WTC11 (cell line): ENCODE measurements around the gene PCDH9. TPM values are rescaled to one million over a fixed set of nuclear protein-coding genes. Genes with fewer than 3 reads are reported as not detected.

ENCODE experiments used
- ATAC-seq: fragments of 200-7000 bp; cut with Tn5 transposase; 2 replicates; pipeline ENCODE4 v1.10.0; 2021; ENCODE audit warnings: mild to moderate bottlenecking, moderate library complexity
- CTCF ChIA-PET: fragments of 300-600 bp; sonication (Branson Sonifier 250); formaldehyde crosslinking; loops from one replicate; lab custom pipeline; 2021; ENCODE audit warnings: antibody characterized with exemption; lab: Charles Lee
- POLR2A ChIA-PET: fragments of 350-600 bp; sonication (Branson Sonifier 250); formaldehyde crosslinking; loops from one replicate; lab custom pipeline; 2021; ENCODE audit warnings: antibody characterized with exemption; lab: Charles Lee
- DNase-seq: peaks from one replicate; pipeline ENCODE4 v3.0.0; 2021; ENCODE audit warnings: low spot score
- H3K27ac Mint-ChIP-seq: 2 replicates; pipeline ENCODE4 v1.8.0; 2021; ENCODE audit warnings: mixed read lengths
- H3K27me3 Mint-ChIP-seq: 2 replicates; pipeline ENCODE4 v1.8.0; 2021; ENCODE audit warnings: low read depth, mild to moderate bottlenecking, moderate library complexity, mixed read lengths
- H3K36me3 Mint-ChIP-seq: 2 replicates; pipeline ENCODE4 v1.8.0; 2021; ENCODE audit warnings: mixed read lengths
- H3K4me1 Mint-ChIP-seq: 2 replicates; pipeline ENCODE4 v1.8.0; 2022; ENCODE audit warnings: mixed read lengths
- H3K4me3 Mint-ChIP-seq: 2 replicates; pipeline ENCODE4 v1.8.0; 2021; ENCODE audit warnings: mild to moderate bottlenecking, moderate library complexity, mixed read lengths
- H3K9me3 Mint-ChIP-seq: 2 replicates; pipeline ENCODE4 v1.8.0; 2021; ENCODE audit warnings: mixed read lengths
- AR ChIP-seq: fragments of 250-450 bp; sonication (Bioruptor Pico); IDR thresholded peaks from 2 replicates; pipeline ENCODE4 v1.9.0; 2021; ENCODE audit warnings: mild to moderate bottlenecking
- ARID4B ChIP-seq: sonication (generic); formaldehyde crosslinking; IDR thresholded peaks from 2 replicates; pipeline ENCODE4 v1.8.0; 2023; ENCODE audit warnings: missing genetic modification reagents, mild to moderate bottlenecking, borderline replicate concordance
- ATF1 ChIP-seq: sonication (generic); formaldehyde crosslinking; IDR thresholded peaks from 2 replicates; pipeline ENCODE4 v1.8.1; 2023; ENCODE audit warnings: mild to moderate bottlenecking, moderate library complexity, missing genetic modification reagents
- ATF2 ChIP-seq: sonication (generic); formaldehyde crosslinking; IDR thresholded peaks from 2 replicates; pipeline ENCODE4 v1.8.1; 2022; ENCODE audit warnings: low read depth, missing genetic modification reagents, borderline replicate concordance
- CREB1 ChIP-seq: sonication (generic); formaldehyde crosslinking; IDR thresholded peaks from 2 replicates; pipeline ENCODE4 v1.8.0; 2023; ENCODE audit warnings: mild to moderate bottlenecking, missing genetic modification reagents
- CREM ChIP-seq: sonication (generic); formaldehyde crosslinking; IDR thresholded peaks from 2 replicates; pipeline ENCODE4 v1.8.1; 2022; ENCODE audit warnings: mild to moderate bottlenecking, missing genetic modification reagents, moderate library complexity
- CTCF ChIP-seq: fragments of 200-600 bp; IDR thresholded peaks from 2 replicates; pipeline ENCODE4 v1.8.0; 2022; ENCODE audit warnings: antibody characterized with exemption
- ETV6 ChIP-seq: sonication (generic); formaldehyde crosslinking; IDR thresholded peaks from 2 replicates; pipeline ENCODE4 v1.8.1; 2022; ENCODE audit warnings: mild to moderate bottlenecking, missing genetic modification reagents
- HMGA2 ChIP-seq: fragments of 250-450 bp; sonication (Bioruptor Pico); IDR thresholded peaks from 2 replicates; pipeline ENCODE4 v1.4.0; 2021; ENCODE audit warnings: mild to moderate bottlenecking, moderate library complexity
- HMGXB4 ChIP-seq: sonication (generic); formaldehyde crosslinking; IDR thresholded peaks from 2 replicates; pipeline ENCODE4 v1.8.1; 2023; ENCODE audit warnings: mild to moderate bottlenecking, moderate library complexity, missing genetic modification reagents
- JUN ChIP-seq: sonication (generic); formaldehyde crosslinking; IDR thresholded peaks from 2 replicates; pipeline ENCODE4 v1.8.0; 2023; ENCODE audit warnings: mild to moderate bottlenecking, missing genetic modification reagents
- MLX ChIP-seq: sonication (generic); formaldehyde crosslinking; IDR thresholded peaks from 2 replicates; pipeline ENCODE4 v1.8.1; 2023; ENCODE audit warnings: mild to moderate bottlenecking, missing genetic modification reagents, moderate library complexity
- NR1H2 ChIP-seq: sonication (generic); formaldehyde crosslinking; IDR thresholded peaks from 2 replicates; pipeline ENCODE4 v1.9.0; 2021; ENCODE audit warnings: mild to moderate bottlenecking, moderate library complexity, missing genetic modification reagents
- NR2C2 ChIP-seq: sonication (generic); formaldehyde crosslinking; IDR thresholded peaks from 2 replicates; pipeline ENCODE4 v1.8.0; 2022; ENCODE audit warnings: mild to moderate bottlenecking, missing genetic modification reagents
- NR3C1 ChIP-seq: sonication (generic); formaldehyde crosslinking; conservative IDR thresholded peaks from 2 replicates; pipeline ENCODE4 v1.8.1; 2023; ENCODE audit warnings: low read depth, mild to moderate bottlenecking, missing genetic modification reagents
- RORB ChIP-seq: fragments of 250-450 bp; sonication (Bioruptor Pico); IDR thresholded peaks from 2 replicates; pipeline ENCODE4 v1.9.0; 2021; ENCODE audit warnings: mild to moderate bottlenecking
- USF2 ChIP-seq: sonication (generic); formaldehyde crosslinking; IDR thresholded peaks from 2 replicates; pipeline ENCODE4 v1.8.1; 2023; ENCODE audit warnings: mild to moderate bottlenecking, missing genetic modification reagents, moderate library complexity
- ZNF219 ChIP-seq: sonication (generic); formaldehyde crosslinking; IDR thresholded peaks from 2 replicates; pipeline ENCODE4 v1.8.0; 2023; ENCODE audit warnings: missing genetic modification reagents, mild to moderate bottlenecking, borderline replicate concordance
- ZNF396 ChIP-seq: fragments of 250-450 bp; sonication (Bioruptor Pico); IDR thresholded peaks from 2 replicates; pipeline ENCODE4 v1.8.0; 2021; ENCODE audit warnings: mild to moderate bottlenecking, moderate library complexity, borderline replicate concordance
- ZNF416 ChIP-seq: fragments of 250-450 bp; sonication (Bioruptor Pico); IDR thresholded peaks from 2 replicates; pipeline ENCODE4 v1.9.0; 2021; ENCODE audit warnings: mild to moderate bottlenecking, inconsistent platforms
- total RNA-seq: library from RNA; stranded (reverse); gene quantifications from 3 replicates; pipeline ENCODE4 v1.2.3, GENCODE V29; 2021

The PCDH9 gene
- total RNA-seq, 1 experiment from 2014 or later = 0.48 TPM

- no peak overlapping the region for H3K4me3 Mint-ChIP-seq
- ATAC-seq = peak; percentile 59; the same call in 1 of the 2 replicates
- no peak for DNase-seq
- no peaks in the 10 kb centered on the region for H3K4me1 Mint-ChIP-seq
- ChIA-PET POLR2A (no interaction called here), CTCF (interaction anchor here (1.0 kb wide), 1 partner anchor 13 kb away, joined by 3 read pairs; no protein-coding TSS in a partner anchor)
- TF ChIP-seq CTCF (no peak), ATF1 (CRISPR knock-in tag) (no peak), ETV6 (CRISPR knock-in tag) (no peak), HMGA2 (no peak), ATF2 (CRISPR knock-in tag) (no peak), ZNF396 (CRISPR knock-in tag) (no peak), ZNF219 (CRISPR knock-in tag) (no peak)
- no peak overlapping the region for H3K27ac Mint-ChIP-seq
- H3K36me3 Mint-ChIP-seq = no peaks in the 10 kb centered on the region
- no peaks in the 10 kb centered on the region for H3K9me3 Mint-ChIP-seq
- no peaks in the 10 kb centered on the region for H3K27me3 Mint-ChIP-seq
Measured at GRCh38 chr13:67078062-67078461, 152.1 kb downstream of the PCDH9 start.

GRCh38 chr13:67077132-67077531 lies 153.0 kb downstream of the PCDH9 start:
- Mint-ChIP-seq H3K36me3 (no peaks in the 10 kb centered on the region), H3K27ac (no peak overlapping the region), H3K4me1 (no peaks in the 10 kb centered on the region), H3K27me3 (no peaks in the 10 kb centered on the region; the same call in 1 of the 2 replicates), H3K9me3 (no peaks in the 10 kb centered on the region), H3K4me3 (no peak overlapping the region)
- ATAC-seq (no peak), DNase-seq (no peak)
- ChIA-PET CTCF (no interaction called here), POLR2A (no interaction called here)
- no peak for TF ChIP-seq JUN (CRISPR knock-in tag)
- TF ChIP-seq ZNF219 (CRISPR knock-in tag) = no peak
- no peak for TF ChIP-seq HMGA2
- no peak for TF ChIP-seq USF2 (CRISPR knock-in tag)
- TF ChIP-seq HMGXB4 (CRISPR knock-in tag) = no peak
- TF ChIP-seq CREB1 (CRISPR knock-in tag) = no peak
- TF ChIP-seq NR2C2 = no peak
- TF ChIP-seq MLX (CRISPR knock-in tag) = no peak
- no peak for TF ChIP-seq ARID4B (CRISPR knock-in tag)
- no peak for TF ChIP-seq ZNF416 (CRISPR knock-in tag)
- no peak for TF ChIP-seq NR3C1 (CRISPR knock-in tag)
- TF ChIP-seq ATF2 (CRISPR knock-in tag) = no peak
- no peak for TF ChIP-seq RORB (CRISPR knock-in tag)
- no peak for TF ChIP-seq CREM
- TF ChIP-seq AR (CRISPR knock-in tag) = no peak
- no peak for TF ChIP-seq NR1H2 (CRISPR knock-in tag)
